ENCODE data around the gene ILK. TPM values are rescaled to one million over a fixed set of nuclear protein-coding genes. Genes with fewer than 3 reads are reported as not detected.
A peak's percentile ranks its signal among the peaks of the same experiment; 100 is the strongest.

Gene ILK
- total RNA-seq, 1 donor from 2014 or later = 183 TPM

GRCh38 chr11:6619004-6619745 lies 15.6 kb downstream of the ILK start, which contains the start of gene TPP1:
TPP1 (minus strand) TSS chr11:6619422; CDS start chr11:6619400, 22 bp downstream.
- no peaks in the 10 kb centered on the region for H3K4me1 Mint-ChIP-seq (ENCODE audit: unreplicated experiment)
- peak; percentile 83 for DNase-seq (ENCODE audit: low spot score)
- no peak within 1 kb of the TSS for H3K4me3 Mint-ChIP-seq (ENCODE audit: unreplicated experiment)
- H3K27ac Mint-ChIP-seq (ENCODE audit: unreplicated experiment) = no peak within 1 kb of the TSS
- H3K36me3 Mint-ChIP-seq (ENCODE audit: low read depth, unreplicated experiment) = peaks cover 15% of the 10 kb centered on the region
- H3K9me3 Mint-ChIP-seq (ENCODE audit: unreplicated experiment) = no peaks in the 10 kb centered on the region
- H3K27me3 Mint-ChIP-seq (ENCODE audit: unreplicated experiment) = peaks cover 6% of the 10 kb centered on the region
- TF ChIP-seq CTCF (IDR thresholded peaks at IDR 0.05; ENCODE audit: unreplicated experiment) = no peak

DNA sequence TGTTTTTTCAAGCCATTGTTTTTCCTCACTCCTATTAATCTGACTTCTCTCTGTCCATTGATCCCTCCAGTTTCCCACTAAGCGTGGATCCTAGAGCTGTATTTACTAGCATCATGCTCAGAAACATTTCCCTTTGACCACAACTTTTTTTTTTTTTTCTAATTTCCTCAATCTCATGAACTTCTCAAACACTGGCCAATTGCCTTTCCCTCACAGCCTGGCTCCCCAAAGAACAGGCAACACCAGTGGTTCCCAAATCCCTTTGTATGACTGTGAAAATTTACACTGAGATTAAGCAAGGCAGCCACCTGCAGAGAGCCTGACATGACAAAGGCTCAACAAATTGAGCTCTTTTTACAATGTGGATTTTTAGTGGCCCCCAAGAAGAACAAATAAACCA lies 17.1 kb downstream of the ILK start:
- no peak for TF ChIP-seq CTCF (IDR thresholded peaks at IDR 0.05; ENCODE audit: unreplicated experiment)
- H3K9me3 Mint-ChIP-seq (ENCODE audit: unreplicated experiment) = no peaks in the 10 kb centered on the region

GRCh38 chr11:6621711-6622211 lies 18.2 kb downstream of the ILK start:
- Mint-ChIP-seq H3K27ac (ENCODE audit: unreplicated experiment) (no peak overlapping the region), H3K27me3 (ENCODE audit: unreplicated experiment) (peaks cover 8% of the 10 kb centered on the region), H3K4me1 (ENCODE audit: unreplicated experiment) (peaks cover 4% of the 10 kb centered on the region), H3K36me3 (ENCODE audit: low read depth, unreplicated experiment) (peaks cover 13% of the 10 kb centered on the region), H3K9me3 (ENCODE audit: unreplicated experiment) (no peaks in the 10 kb centered on the region), H3K4me3 (ENCODE audit: unreplicated experiment) (no peak overlapping the region)
- TF ChIP-seq CTCF (IDR thresholded peaks at IDR 0.05; ENCODE audit: unreplicated experiment) = no peak
- no peak for DNase-seq (ENCODE audit: low spot score)

More for the DNA sequence above, 17.1 kb downstream of the ILK start:
- H3K4me3 Mint-ChIP-seq (ENCODE audit: unreplicated experiment) = no peak overlapping the region
- H3K27me3 Mint-ChIP-seq (ENCODE audit: unreplicated experiment) = peaks cover 8% of the 10 kb centered on the region
- no peak overlapping the region for H3K27ac Mint-ChIP-seq (ENCODE audit: unreplicated experiment)
- no peaks in the 10 kb centered on the region for H3K4me1 Mint-ChIP-seq (ENCODE audit: unreplicated experiment)
- no peak for DNase-seq (ENCODE audit: low spot score)
- peaks cover 12% of the 10 kb centered on the region for H3K36me3 Mint-ChIP-seq (ENCODE audit: low read depth, unreplicated experiment)

DNA sequence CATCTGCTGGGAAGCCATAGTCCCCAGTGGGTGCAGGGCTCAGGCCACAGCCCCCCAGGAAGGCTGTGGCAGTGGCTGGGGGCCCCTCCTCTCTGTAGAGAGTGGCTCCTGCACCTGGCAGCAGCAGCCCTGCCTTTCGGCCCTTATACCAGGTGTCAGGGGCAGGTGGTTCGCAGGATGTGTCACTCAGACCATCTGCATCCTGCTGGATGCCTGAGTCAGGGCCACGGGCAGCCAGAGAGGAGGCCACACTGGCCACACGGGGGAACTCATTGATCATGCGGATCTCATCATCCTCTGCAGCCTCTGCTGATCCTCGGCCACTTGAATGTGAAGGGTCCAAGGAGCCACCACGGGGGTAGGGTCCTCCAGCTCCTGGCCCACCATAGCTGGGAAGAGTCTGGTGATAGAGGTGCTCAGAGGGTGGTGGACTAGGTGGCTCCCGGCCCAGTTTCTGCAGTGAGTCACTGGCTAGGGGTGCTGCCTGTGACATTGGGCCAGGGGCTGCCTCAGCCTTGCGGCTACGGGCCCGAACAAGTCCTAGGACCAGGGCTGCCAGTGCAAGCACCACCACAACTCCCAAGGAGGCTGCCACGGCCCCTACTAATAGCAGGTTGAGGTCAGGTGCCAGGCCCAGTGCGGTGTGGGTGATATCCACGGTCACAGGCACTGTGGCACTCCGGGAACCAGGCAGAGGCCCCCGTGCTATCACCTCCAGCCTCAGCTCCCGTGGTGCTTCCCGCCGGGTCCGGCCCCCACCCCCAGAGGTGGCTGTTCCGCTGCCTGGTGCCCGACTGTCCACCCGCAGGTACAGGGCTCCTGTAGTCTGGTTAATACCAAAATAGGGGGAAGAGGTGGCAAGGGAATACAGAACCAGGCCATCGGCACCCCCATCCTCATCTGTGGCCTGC lies 18.9 kb downstream of the ILK start:
- no peak for TF ChIP-seq CTCF (IDR thresholded peaks at IDR 0.05; ENCODE audit: unreplicated experiment)
- Mint-ChIP-seq H3K4me3 (ENCODE audit: unreplicated experiment) (no peak overlapping the region), H3K27me3 (ENCODE audit: unreplicated experiment) (peaks cover 6% of the 10 kb centered on the region), H3K36me3 (ENCODE audit: low read depth, unreplicated experiment) (peaks cover 18% of the 10 kb centered on the region), H3K27ac (ENCODE audit: unreplicated experiment) (no peak overlapping the region), H3K4me1 (ENCODE audit: unreplicated experiment) (peaks cover 4% of the 10 kb centered on the region), H3K9me3 (ENCODE audit: unreplicated experiment) (no peaks in the 10 kb centered on the region)
- no peak for DNase-seq (ENCODE audit: low spot score)

Measured in endothelial cell (in vitro differentiated cells).